Panc1 (cell line): Measurements from ENCODE around the gene UNCX. TPM values are rescaled to one million over a fixed set of nuclear protein-coding genes. Genes with fewer than 3 reads are reported as not detected.
A peak's percentile ranks its signal among the peaks of the same experiment; 100 is the strongest.
"Not testable (repeated sequence)": the region's sequence is repeated elsewhere in the genome, so short reads cannot be mapped to it uniquely, and the experiment has no call there.

Experiments used
- ATAC-seq: fragments of 200-7000 bp; cut with Tn5 transposase; 2 replicates; pipeline ENCODE4 v1.9.1; 2020; ENCODE audit warnings: mild to moderate bottlenecking, moderate library complexity
- BruUV-seq: library from RNA; stranded (reverse); fragments of 400-500 nt; replicated peaks from 2 replicates; lab custom pipeline; 2021; lab: Mats Ljungman, UMichigan
- CTCF ChIA-PET: fragments of 300-600 bp; sonication (Branson Sonifier 250); formaldehyde crosslinking; loops from one replicate; lab custom pipeline; 2022; ENCODE audit warnings: antibody characterized with exemption; lab: Charles Lee
- POLR2A ChIA-PET: fragments of 300-600 bp; sonication (Branson Sonifier 250); formaldehyde crosslinking; loops from one replicate; lab custom pipeline; 2022; ENCODE audit warnings: antibody characterized with exemption; lab: Charles Lee
- DNase-seq: peaks from one replicate; pipeline ENCODE4 v3.0.0-alpha.2; 2010; ENCODE audit warnings: low read depth, low spot score
- H3K27ac ChIP-seq: 2 replicates; pipeline ENCODE4 v1.5.1; 2011; ENCODE audit warnings: mild to moderate bottlenecking, low read length, inconsistent platforms
- H3K27me3 ChIP-seq: fragments of 200-500 bp; sonication (Bioruptor generic); 2 replicates; pipeline ENCODE4 v1.6.0; 2014; ENCODE audit warnings: low read length, inconsistent platforms; ENCODE audit not compliant: control insufficient read depth, insufficient read depth
- H3K36me3 ChIP-seq: fragments of 200-500 bp; sonication (Bioruptor generic); 2 replicates; pipeline ENCODE4 v1.5.1; 2014; ENCODE audit warnings: inconsistent platforms, mild to moderate bottlenecking, low read length, moderate library complexity; ENCODE audit not compliant: control insufficient read depth, insufficient read depth
- H3K4me1 ChIP-seq: 2 replicates; pipeline ENCODE4 v1.5.1; 2011; ENCODE audit warnings: inconsistent platforms, mild to moderate bottlenecking, low read length, moderate library complexity; ENCODE audit not compliant: control insufficient read depth, insufficient read depth
- H3K4me3 ChIP-seq, 2 experiments: 2 replicates each; pipeline ENCODE4 v1.5.1; 2011 to 2012; ENCODE audit warnings: low read depth in 2 of 2, low read length in 2 of 2, mild to moderate bottlenecking in 2 of 2, inconsistent platforms in 1 of 2, moderate library complexity in 1 of 2
- H3K9me3 ChIP-seq: fragments of 200-500 bp; sonication (Bioruptor generic); 2 replicates; pipeline ENCODE4 v1.5.1; 2014; ENCODE audit warnings: low read depth, mild to moderate bottlenecking, inconsistent platforms, low read length, moderate library complexity; ENCODE audit not compliant: control insufficient read depth, insufficient read depth
- POLR2AphosphoS5 ChIP-seq: IDR thresholded peaks from 2 replicates; pipeline ENCODE4 v1.6.1; 2012; ENCODE audit warnings: mild to moderate bottlenecking, low read depth, low read length, moderate library complexity
- SIN3A ChIP-seq: IDR thresholded peaks from 2 replicates; pipeline ENCODE4 v1.6.1; 2012; ENCODE audit warnings: low read depth, mild to moderate bottlenecking, low read length, moderate library complexity, borderline replicate concordance; ENCODE audit not compliant: insufficient read depth
- TCF7L2 ChIP-seq: IDR thresholded peaks from 2 replicates; pipeline ENCODE4 v1.6.1; 2011; ENCODE audit warnings: mild to moderate bottlenecking, low read depth, low read length, inconsistent platforms
- in situ Hi-C: cut with HindIII; loops from 2 replicates; pipeline ENCODE4 v1.10.0; 2016; ENCODE audit warnings: low sequenced_read_pairs, low pct_unique_long_range_greater_than_20kb
- intact Hi-C: fragments of 100-400 bp; cut with micrococcal nuclease; formaldehyde crosslinking; loops from one replicate; pipeline ENCODE4 v1.10.0; 2022; ENCODE audit not compliant: unreplicated experiment
- total RNA-seq: library from RNA; stranded (reverse); gene quantifications from one replicate; pipeline ENCODE4 v1.2.1, GENCODE V29; 2021; ENCODE audit not compliant: unreplicated experiment
- TF ChIP-seq, protein P1 (sequence below): fragments of 450-650 bp; IDR thresholded peaks from 2 replicates; pipeline ENCODE4 v1.5.1; 2017; ENCODE audit warnings: mild to moderate bottlenecking
- TF ChIP-seq, protein P2 (sequence below), 2 experiments: IDR thresholded peaks; 2 replicates each; pipeline ENCODE4 v1.6.1; 2011 to 2012; ENCODE audit warnings: low read depth in 2 of 2, control low read depth in 1 of 2, low read length in 1 of 2, mild to moderate bottlenecking in 1 of 2, moderate library complexity in 1 of 2; ENCODE audit not compliant: insufficient read depth in 1 of 2

UNCX gene
- total RNA-seq, 1 experiment from 2014 or later: not detected

DNA sequence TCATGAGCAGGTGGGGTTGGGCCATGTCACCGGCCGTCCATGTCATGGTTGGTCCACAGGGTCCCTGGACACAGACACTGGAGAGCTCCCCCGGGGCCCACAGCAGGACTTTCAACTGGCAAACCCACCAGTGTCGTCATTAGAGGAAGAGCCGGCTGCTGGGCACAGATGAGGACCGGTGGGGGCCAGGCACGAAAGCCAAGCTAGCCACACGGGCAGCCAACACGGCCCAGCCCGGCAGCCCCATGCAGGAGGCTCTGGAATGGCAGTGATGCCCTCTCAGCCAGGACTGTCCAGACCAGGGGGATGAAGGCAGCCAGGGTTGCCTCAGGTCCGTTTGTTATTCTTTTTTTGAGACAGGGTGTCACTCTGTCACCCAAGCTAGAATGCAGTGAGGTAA is 21.1 kb upstream of the UNCX start:
- Histone ChIP-seq H3K4me3 (no peak overlapping the region), H3K27ac (no peak overlapping the region), H3K4me1 (peaks cover 5% of the 10 kb centered on the region; the same call in 1 of the 2 replicates), H3K36me3 (no peaks in the 10 kb centered on the region), H3K27me3 (no peaks in the 10 kb centered on the region), H3K9me3 (no peaks in the 10 kb centered on the region)
- no TSS peak for BruUV-seq
- in situ Hi-C loops: no loop called here
- DNase-seq (no peak), ATAC-seq (peak; percentile 51; the same call in 1 of the 2 replicates)
- POLR2A ChIA-PET: no interaction called here
- CTCF ChIA-PET: interaction anchor here (0.5 to 0.6 kb wide), 2 partner anchors 15 to 27 kb away, joined by 3 read pairs; no protein-coding TSS in a partner anchor
- intact Hi-C loops: no loop called here
- no peak for TF ChIP-seq SIN3A
- TF ChIP-seq, protein P1, sequence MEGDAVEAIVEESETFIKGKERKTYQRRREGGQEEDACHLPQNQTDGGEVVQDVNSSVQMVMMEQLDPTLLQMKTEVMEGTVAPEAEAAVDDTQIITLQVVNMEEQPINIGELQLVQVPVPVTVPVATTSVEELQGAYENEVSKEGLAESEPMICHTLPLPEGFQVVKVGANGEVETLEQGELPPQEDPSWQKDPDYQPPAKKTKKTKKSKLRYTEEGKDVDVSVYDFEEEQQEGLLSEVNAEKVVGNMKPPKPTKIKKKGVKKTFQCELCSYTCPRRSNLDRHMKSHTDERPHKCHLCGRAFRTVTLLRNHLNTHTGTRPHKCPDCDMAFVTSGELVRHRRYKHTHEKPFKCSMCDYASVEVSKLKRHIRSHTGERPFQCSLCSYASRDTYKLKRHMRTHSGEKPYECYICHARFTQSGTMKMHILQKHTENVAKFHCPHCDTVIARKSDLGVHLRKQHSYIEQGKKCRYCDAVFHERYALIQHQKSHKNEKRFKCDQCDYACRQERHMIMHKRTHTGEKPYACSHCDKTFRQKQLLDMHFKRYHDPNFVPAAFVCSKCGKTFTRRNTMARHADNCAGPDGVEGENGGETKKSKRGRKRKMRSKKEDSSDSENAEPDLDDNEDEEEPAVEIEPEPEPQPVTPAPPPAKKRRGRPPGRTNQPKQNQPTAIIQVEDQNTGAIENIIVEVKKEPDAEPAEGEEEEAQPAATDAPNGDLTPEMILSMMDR: no peak
- no peak for TF ChIP-seq POLR2AphosphoS5
- no peak for TF ChIP-seq TCF7L2
- TF ChIP-seq, protein P2, sequence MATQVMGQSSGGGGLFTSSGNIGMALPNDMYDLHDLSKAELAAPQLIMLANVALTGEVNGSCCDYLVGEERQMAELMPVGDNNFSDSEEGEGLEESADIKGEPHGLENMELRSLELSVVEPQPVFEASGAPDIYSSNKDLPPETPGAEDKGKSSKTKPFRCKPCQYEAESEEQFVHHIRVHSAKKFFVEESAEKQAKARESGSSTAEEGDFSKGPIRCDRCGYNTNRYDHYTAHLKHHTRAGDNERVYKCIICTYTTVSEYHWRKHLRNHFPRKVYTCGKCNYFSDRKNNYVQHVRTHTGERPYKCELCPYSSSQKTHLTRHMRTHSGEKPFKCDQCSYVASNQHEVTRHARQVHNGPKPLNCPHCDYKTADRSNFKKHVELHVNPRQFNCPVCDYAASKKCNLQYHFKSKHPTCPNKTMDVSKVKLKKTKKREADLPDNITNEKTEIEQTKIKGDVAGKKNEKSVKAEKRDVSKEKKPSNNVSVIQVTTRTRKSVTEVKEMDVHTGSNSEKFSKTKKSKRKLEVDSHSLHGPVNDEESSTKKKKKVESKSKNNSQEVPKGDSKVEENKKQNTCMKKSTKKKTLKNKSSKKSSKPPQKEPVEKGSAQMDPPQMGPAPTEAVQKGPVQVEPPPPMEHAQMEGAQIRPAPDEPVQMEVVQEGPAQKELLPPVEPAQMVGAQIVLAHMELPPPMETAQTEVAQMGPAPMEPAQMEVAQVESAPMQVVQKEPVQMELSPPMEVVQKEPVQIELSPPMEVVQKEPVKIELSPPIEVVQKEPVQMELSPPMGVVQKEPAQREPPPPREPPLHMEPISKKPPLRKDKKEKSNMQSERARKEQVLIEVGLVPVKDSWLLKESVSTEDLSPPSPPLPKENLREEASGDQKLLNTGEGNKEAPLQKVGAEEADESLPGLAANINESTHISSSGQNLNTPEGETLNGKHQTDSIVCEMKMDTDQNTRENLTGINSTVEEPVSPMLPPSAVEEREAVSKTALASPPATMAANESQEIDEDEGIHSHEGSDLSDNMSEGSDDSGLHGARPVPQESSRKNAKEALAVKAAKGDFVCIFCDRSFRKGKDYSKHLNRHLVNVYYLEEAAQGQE (IDR thresholded peaks at IDR 0.05; ENCODE audit: insufficient read depth in 1 of 2, low read depth in 2 of 2, low read length in 1 of 2): no peak

DNA sequence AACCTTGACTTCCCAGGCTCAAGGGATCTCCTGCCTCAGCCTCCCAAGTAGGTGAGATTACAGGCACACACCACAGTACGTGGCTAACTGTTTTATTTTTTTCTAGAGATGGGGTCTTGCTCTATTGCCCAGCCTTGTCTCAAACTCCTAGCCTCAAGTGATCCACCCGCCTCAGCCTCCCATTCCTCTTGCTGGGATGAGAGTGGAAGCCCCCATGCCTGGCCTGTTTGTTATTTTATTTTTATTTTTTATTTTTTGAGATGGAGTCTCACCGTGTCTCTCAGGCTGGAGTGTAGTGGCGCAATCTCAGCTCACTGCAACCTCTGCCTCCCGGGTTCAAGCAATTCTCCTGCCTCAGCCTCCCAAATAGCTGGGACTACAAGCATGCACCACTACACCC is 20.6 kb upstream of the UNCX start:
- CTCF ChIA-PET: interaction anchor here (0.6 kb wide), 1 partner anchor 15 kb away, joined by 3 read pairs; no protein-coding TSS in a partner anchor
- BruUV-seq, H3K4me3 ChIP-seq, H3K27me3 ChIP-seq, intact Hi-C loops, in situ Hi-C loops, DNase-seq, H3K4me1 ChIP-seq, H3K27ac ChIP-seq, ATAC-seq, H3K9me3 ChIP-seq, POLR2A ChIA-PET, H3K36me3 ChIP-seq: not testable (repeated sequence)

DNA sequence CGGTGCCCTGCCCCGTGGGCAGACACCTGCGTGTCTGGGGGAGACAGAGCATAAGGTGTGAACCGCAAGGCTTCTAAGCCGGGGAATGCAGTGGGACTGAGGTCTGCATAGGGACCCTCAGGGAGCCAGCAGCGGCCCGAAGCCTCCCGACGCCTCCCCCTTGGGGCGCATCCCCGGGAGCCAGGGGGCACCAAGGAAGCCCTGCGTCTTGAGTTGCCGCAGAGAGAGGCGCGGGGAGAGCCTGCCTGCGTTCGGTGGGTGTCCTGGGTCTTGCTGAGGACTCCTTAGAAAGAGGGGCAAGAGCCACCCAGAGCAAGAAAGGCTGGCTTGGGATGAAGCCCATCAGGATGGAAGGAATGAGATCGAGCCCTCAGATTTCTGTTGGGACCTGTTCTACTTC is 18.2 kb upstream of the UNCX start:
- H3K4me1 ChIP-seq: peaks cover 5% of the 10 kb centered on the region; the same call in 1 of the 2 replicates
- in situ Hi-C loops: no loop called here
- no peaks in the 10 kb centered on the region for H3K27me3 ChIP-seq
- ChIA-PET CTCF (no interaction called here), POLR2A (no interaction called here)
- intact Hi-C loops: no loop called here
- no peaks in the 10 kb centered on the region for H3K36me3 ChIP-seq
- no peak for TF ChIP-seq TCF7L2
- no TSS peak for BruUV-seq
- H3K4me3 ChIP-seq: no peak overlapping the region
- H3K9me3 ChIP-seq: no peaks in the 10 kb centered on the region
- no peak for ATAC-seq
- no peak overlapping the region for H3K27ac ChIP-seq
- DNase-seq: no peak
